ENCODE data around the gene DNAH12.

The DNAH12 gene

GRCh38 chr3:57420001-57420400 is 124.1 kb downstream of the DNAH12 start:
- H2BK5ac ChIP-seq (ENCODE audit: low read length): no peak overlapping the region
- H3K18ac ChIP-seq (ENCODE audit: low read length): no peak overlapping the region
- no peak overlapping the region for H3K14ac ChIP-seq (ENCODE audit: low read length)
- H2BK120ac ChIP-seq (ENCODE audit: low read depth, low read length): no peak overlapping the region
- H3K9me3 ChIP-seq (replicated peaks in 1 of 2; ENCODE audit: control insufficient read depth in 2 of 2, insufficient read depth in 1 of 2, low read depth in 1 of 2, low read length in 2 of 2): no peaks in the 10 kb centered on the region
- WGBS, 2 donors (ENCODE audit: extremely low coverage in 2 of 2, insufficient read length in 2 of 2, insufficient replicate concordance in 1 of 2): no CpG with 5 or more reads among the region's 2 CpGs
- H3K4me3 ChIP-seq (ENCODE audit: low read length in 2 of 2): no peak overlapping the region
- H3K27me3 ChIP-seq (ENCODE audit: control insufficient read depth in 3 of 3, insufficient read depth in 3 of 3, low read depth in 1 of 3, low read length in 3 of 3): no peaks in the 10 kb centered on the region
- no peak overlapping the region for H4K91ac ChIP-seq (ENCODE audit: low read depth, low read length, poor library complexity)
- H2BK12ac ChIP-seq (ENCODE audit: low read length): no peak overlapping the region
- H4K8ac ChIP-seq (ENCODE audit: low read depth, low read length): no peak overlapping the region
- H3K9ac ChIP-seq (ENCODE audit: low read depth, low read length, poor library complexity): no peak overlapping the region
- H3K36me3 ChIP-seq (replicated peaks in 1 of 2; ENCODE audit: control insufficient read depth in 2 of 2, insufficient read depth in 2 of 2, low read length in 2 of 2): no peaks in the 10 kb centered on the region
- no peak for DNase-seq (ENCODE audit: low spot score)
- H2AFZ ChIP-seq (ENCODE audit: low read length): no peak overlapping the region
- no peak overlapping the region for H3K4me2 ChIP-seq (ENCODE audit: insufficient read depth, low read length, poor library complexity, severe bottlenecking)
- H3K4ac ChIP-seq (ENCODE audit: low read length): no peak overlapping the region
- H2AK5ac ChIP-seq (ENCODE audit: low read depth, low read length): no peak overlapping the region
- H3K23ac ChIP-seq (ENCODE audit: low read depth, low read length, poor library complexity): no peak overlapping the region
- no peaks in the 10 kb centered on the region for H3K79me1 ChIP-seq (ENCODE audit: low read depth, low read length)
- no peak overlapping the region for H2BK15ac ChIP-seq (ENCODE audit: low read length)
- peaks cover 0 to 3% of the 10 kb centered on the region in 2 donors for H3K4me1 ChIP-seq (ENCODE audit: control insufficient read depth in 2 of 2, insufficient read depth in 1 of 2, low read depth in 1 of 2, low read length in 2 of 2)
- H3K27ac ChIP-seq (replicated peaks; ENCODE audit: low read length): no peak overlapping the region

DNA sequence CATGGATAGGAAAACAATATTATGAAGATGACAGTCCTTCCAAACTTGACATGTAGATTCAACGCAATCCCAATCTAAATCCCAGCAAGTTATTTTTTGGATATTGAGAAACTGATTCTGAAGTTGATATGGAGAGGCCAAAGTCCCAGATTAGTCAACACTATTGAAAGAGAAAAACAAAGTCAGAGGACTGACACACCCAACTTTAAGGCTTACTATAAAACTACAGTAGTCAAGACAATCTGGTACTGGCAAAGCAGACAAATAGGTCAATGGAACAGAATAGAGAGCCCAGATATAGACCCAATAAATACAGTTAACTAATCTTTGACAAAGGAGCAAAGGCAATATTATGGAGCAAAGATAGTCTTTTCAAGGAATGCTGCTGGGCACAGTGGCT is 132.4 kb downstream of the DNAH12 start:
- WGBS, 2 donors (ENCODE audit: extremely low coverage in 2 of 2, insufficient read length in 2 of 2, insufficient replicate concordance in 1 of 2): no CpG with 5 or more reads among the region's 1 CpG
- no peak overlapping the region for H3K4me2 ChIP-seq (ENCODE audit: insufficient read depth, low read length, poor library complexity, severe bottlenecking)

GRCh38 chr3:57409471-57409870 is 134.7 kb downstream of the DNAH12 start:
- no peaks in the 10 kb centered on the region for H3K9me3 ChIP-seq (replicated peaks in 1 of 2; ENCODE audit: control insufficient read depth in 2 of 2, insufficient read depth in 1 of 2, low read depth in 1 of 2, low read length in 2 of 2)
- no peak for DNase-seq (ENCODE audit: low spot score)
- H3K4me3 ChIP-seq (ENCODE audit: low read length in 2 of 2): no peak overlapping the region
- no peak overlapping the region for H3K4me2 ChIP-seq (ENCODE audit: insufficient read depth, low read length, poor library complexity, severe bottlenecking)
- no peaks in the 10 kb centered on the region for H3K4me1 ChIP-seq (ENCODE audit: control insufficient read depth in 2 of 2, insufficient read depth in 1 of 2, low read depth in 1 of 2, low read length in 2 of 2)
- H3K4ac ChIP-seq (ENCODE audit: low read length): no peak overlapping the region
- no peak overlapping the region for H3K14ac ChIP-seq (ENCODE audit: low read length)
- no peak overlapping the region for H2BK120ac ChIP-seq (ENCODE audit: low read depth, low read length)
- H3K79me1 ChIP-seq (ENCODE audit: low read depth, low read length): no peaks in the 10 kb centered on the region
- H3K27me3 ChIP-seq (ENCODE audit: control insufficient read depth in 3 of 3, insufficient read depth in 3 of 3, low read depth in 1 of 3, low read length in 3 of 3): peaks cover 0 to 29% (median 0%) of the 10 kb centered on the region in 3 experiments
- no peak overlapping the region for H2BK15ac ChIP-seq (ENCODE audit: low read length)
- H2AK5ac ChIP-seq (ENCODE audit: low read depth, low read length): no peak overlapping the region
- H2BK12ac ChIP-seq (ENCODE audit: low read length): no peak overlapping the region
- no peak overlapping the region for H3K23ac ChIP-seq (ENCODE audit: low read depth, low read length, poor library complexity)
- H4K91ac ChIP-seq (ENCODE audit: low read depth, low read length, poor library complexity): no peak overlapping the region
- no peak overlapping the region for H2BK5ac ChIP-seq (ENCODE audit: low read length)
- no peak overlapping the region for H3K18ac ChIP-seq (ENCODE audit: low read length)
- H3K36me3 ChIP-seq (replicated peaks in 1 of 2; ENCODE audit: control insufficient read depth in 2 of 2, insufficient read depth in 2 of 2, low read length in 2 of 2): no peaks in the 10 kb centered on the region
- H2AFZ ChIP-seq (ENCODE audit: low read length): no peak overlapping the region
- WGBS, 2 donors (ENCODE audit: extremely low coverage in 2 of 2, insufficient read length in 2 of 2, insufficient replicate concordance in 1 of 2): no CpG with 5 or more reads among the region's 2 CpGs
- H3K9ac ChIP-seq (ENCODE audit: low read depth, low read length, poor library complexity): no peak overlapping the region
- no peak overlapping the region for H3K27ac ChIP-seq (replicated peaks; ENCODE audit: low read length)
- H4K8ac ChIP-seq (ENCODE audit: low read depth, low read length): no peak overlapping the region

More for the DNA sequence above, 132.4 kb downstream of the DNAH12 start:
- Histone ChIP-seq H3K9me3 (replicated peaks in 1 of 2; ENCODE audit: control insufficient read depth in 2 of 2, insufficient read depth in 1 of 2, low read depth in 1 of 2, low read length in 2 of 2) (no peaks in the 10 kb centered on the region), H2BK5ac (ENCODE audit: low read length) (no peak overlapping the region), H3K4me3 (ENCODE audit: low read length in 2 of 2) (no peak overlapping the region), H3K9ac (ENCODE audit: low read depth, low read length, poor library complexity) (no peak overlapping the region), H2AFZ (ENCODE audit: low read length) (no peak overlapping the region), H3K14ac (ENCODE audit: low read length) (no peak overlapping the region), H3K4ac (ENCODE audit: low read length) (no peak overlapping the region), H3K18ac (ENCODE audit: low read length) (no peak overlapping the region), H3K4me1 (ENCODE audit: control insufficient read depth in 2 of 2, insufficient read depth in 1 of 2, low read depth in 1 of 2, low read length in 2 of 2) (no peaks in the 10 kb centered on the region), H4K8ac (ENCODE audit: low read depth, low read length) (no peak overlapping the region), H4K91ac (ENCODE audit: low read depth, low read length, poor library complexity) (no peak overlapping the region), H3K36me3 (replicated peaks in 1 of 2; ENCODE audit: control insufficient read depth in 2 of 2, insufficient read depth in 2 of 2, low read length in 2 of 2) (no peaks in the 10 kb centered on the region), H3K79me1 (ENCODE audit: low read depth, low read length) (no peaks in the 10 kb centered on the region), H3K23ac (ENCODE audit: low read depth, low read length, poor library complexity) (no peak overlapping the region), H2AK5ac (ENCODE audit: low read depth, low read length) (no peak overlapping the region), H3K27me3 (ENCODE audit: control insufficient read depth in 3 of 3, insufficient read depth in 3 of 3, low read depth in 1 of 3, low read length in 3 of 3) (peaks cover 0 to 29% (median 0%) of the 10 kb centered on the region in 3 experiments), H2BK15ac (ENCODE audit: low read length) (no peak overlapping the region), H2BK120ac (ENCODE audit: low read depth, low read length) (no peak overlapping the region), H2BK12ac (ENCODE audit: low read length) (no peak overlapping the region), H3K27ac (replicated peaks; ENCODE audit: low read length) (no peak overlapping the region)
- DNase-seq (ENCODE audit: low spot score): no peak

GRCh38 chr3:57402675-57403074 is 141.5 kb downstream of the DNAH12 start:
- Histone ChIP-seq H3K4ac (ENCODE audit: low read length) (no peak overlapping the region), H2AK5ac (ENCODE audit: low read depth, low read length) (no peak overlapping the region), H3K27ac (replicated peaks; ENCODE audit: low read length) (no peak overlapping the region), H3K4me3 (ENCODE audit: low read length in 2 of 2) (no peak overlapping the region), H2BK120ac (ENCODE audit: low read depth, low read length) (no peak overlapping the region), H2BK5ac (ENCODE audit: low read length) (no peak overlapping the region), H3K9me3 (replicated peaks in 1 of 2; ENCODE audit: control insufficient read depth in 2 of 2, insufficient read depth in 1 of 2, low read depth in 1 of 2, low read length in 2 of 2) (peaks cover 0 to 5% of the 10 kb centered on the region in 2 donors), H3K36me3 (replicated peaks in 1 of 2; ENCODE audit: control insufficient read depth in 2 of 2, insufficient read depth in 2 of 2, low read length in 2 of 2) (no peaks in the 10 kb centered on the region), H3K27me3 (ENCODE audit: control insufficient read depth in 3 of 3, insufficient read depth in 3 of 3, low read depth in 1 of 3, low read length in 3 of 3) (no peaks in the 10 kb centered on the region), H2BK15ac (ENCODE audit: low read length) (no peak overlapping the region), H3K9ac (ENCODE audit: low read depth, low read length, poor library complexity) (no peak overlapping the region), H3K4me1 (ENCODE audit: control insufficient read depth in 2 of 2, insufficient read depth in 1 of 2, low read depth in 1 of 2, low read length in 2 of 2) (no peaks in the 10 kb centered on the region), H3K18ac (ENCODE audit: low read length) (no peak overlapping the region), H4K91ac (ENCODE audit: low read depth, low read length, poor library complexity) (no peak overlapping the region), H3K79me1 (ENCODE audit: low read depth, low read length) (no peaks in the 10 kb centered on the region), H3K4me2 (ENCODE audit: insufficient read depth, low read length, poor library complexity, severe bottlenecking) (no peak overlapping the region), H2BK12ac (ENCODE audit: low read length) (no peak overlapping the region), H2AFZ (ENCODE audit: low read length) (no peak overlapping the region), H3K14ac (ENCODE audit: low read length) (no peak overlapping the region), H4K8ac (ENCODE audit: low read depth, low read length) (no peak overlapping the region), H3K23ac (ENCODE audit: low read depth, low read length, poor library complexity) (no peak overlapping the region)
- DNase-seq (ENCODE audit: low spot score): no peak
- WGBS, 2 donors (ENCODE audit: extremely low coverage in 2 of 2, insufficient read length in 2 of 2, insufficient replicate concordance in 1 of 2): no CpG with 5 or more reads among the region's 5 CpGs

All from neuronal stem cell (in vitro differentiated cells).